Activated CD4-positive, CD25-positive, alpha-beta regulatory T cell treated with anti-CD3 and anti-CD28 coated beads, Interleukin-2, amount 50 U/mL, for 72 hours (primary cell): Measurements from ENCODE around the gene BAG1.
A peak's percentile ranks its signal among the peaks of the same experiment; 100 is the strongest.

Experiments used
- DNase-seq: peaks from one replicate; pipeline ENCODE4 v3.0.0; 2021

The BAG1 gene

GRCh38 chr9:33273266-33273971, 8.9 kb upstream of the BAG1 start:
- DNase-seq = no peak

GRCh38 chr9:33272061-33272460, 7.6 kb upstream of the BAG1 start:
- DNase-seq = no peak

- no peak for DNase-seq
Measured at GRCh38 chr9:33270146-33270545, 5.6 kb upstream of the BAG1 start.

- DNase-seq = no peak
Measured at GRCh38 chr9:33267151-33267767, 2.8 kb upstream of the BAG1 start.

- DNase-seq = no peak
Measured at GRCh38 chr9:33265211-33265865, 830 bp upstream of the BAG1 start.

- peak; percentile 60 for DNase-seq
Measured at GRCh38 chr9:33264003-33264472, 470 bp downstream of the BAG1 start.

- DNase-seq = no peak
Measured at GRCh38 chr9:33263131-33264002, 1.1 kb downstream of the BAG1 start.

- DNase-seq = no peak
Measured at GRCh38 chr9:33260372-33260771, 4.1 kb downstream of the BAG1 start.

GRCh38 chr9:33257276-33257675, 7.2 kb downstream of the BAG1 start:
- DNase-seq = no peak

GRCh38 chr9:33256236-33256635, 8.3 kb downstream of the BAG1 start:
- DNase-seq = no peak

- no peak for DNase-seq
Measured at GRCh38 chr9:33255471-33255870, 9.0 kb downstream of the BAG1 start.

GRCh38 chr9:33255014-33255413, 9.5 kb downstream of the BAG1 start:
- no peak for DNase-seq

GRCh38 chr9:33254211-33254610, 10.3 kb downstream of the BAG1 start:
- no peak for DNase-seq

GRCh38 chr9:33250458-33250995, 14.0 kb downstream of the BAG1 start:
- no peak for DNase-seq

GRCh38 chr9:33249983-33250382, 14.5 kb downstream of the BAG1 start:
- no peak for DNase-seq

- DNase-seq = no peak
Measured at GRCh38 chr9:33249087-33249658, 15.3 kb downstream of the BAG1 start.

- no peak for DNase-seq
Measured at GRCh38 chr9:33248606-33249005, 15.9 kb downstream of the BAG1 start.

GRCh38 chr9:33246269-33246860, 18.1 kb downstream of the BAG1 start:
- DNase-seq = no peak

- no peak for DNase-seq
Measured at GRCh38 chr9:33245341-33245740, 19.2 kb downstream of the BAG1 start.

- DNase-seq = no peak
Measured at GRCh38 chr9:33244137-33244784, 20.2 kb downstream of the BAG1 start.

GRCh38 chr9:33242609-33243134, 21.8 kb downstream of the BAG1 start:
- DNase-seq = no peak
